ENCODE results near the gene NRG2. TPM values are rescaled to one million over a fixed set of nuclear protein-coding genes. Genes with fewer than 3 reads are reported as not detected.

NRG2 gene
- total RNA-seq, 1 experiment from 2014 or later, result 0.59 TPM

- H3K4me3 ChIP-seq (ENCODE audit: low read depth, low read length), result no peak overlapping the region
- intact Hi-C loops (cut with micrococcal nuclease; ENCODE audit: unreplicated experiment), result no loop called here
- DNase-seq, result no peak
- POLR2A ChIA-PET, result no interaction called here
- TF ChIP-seq, protein P1, sequence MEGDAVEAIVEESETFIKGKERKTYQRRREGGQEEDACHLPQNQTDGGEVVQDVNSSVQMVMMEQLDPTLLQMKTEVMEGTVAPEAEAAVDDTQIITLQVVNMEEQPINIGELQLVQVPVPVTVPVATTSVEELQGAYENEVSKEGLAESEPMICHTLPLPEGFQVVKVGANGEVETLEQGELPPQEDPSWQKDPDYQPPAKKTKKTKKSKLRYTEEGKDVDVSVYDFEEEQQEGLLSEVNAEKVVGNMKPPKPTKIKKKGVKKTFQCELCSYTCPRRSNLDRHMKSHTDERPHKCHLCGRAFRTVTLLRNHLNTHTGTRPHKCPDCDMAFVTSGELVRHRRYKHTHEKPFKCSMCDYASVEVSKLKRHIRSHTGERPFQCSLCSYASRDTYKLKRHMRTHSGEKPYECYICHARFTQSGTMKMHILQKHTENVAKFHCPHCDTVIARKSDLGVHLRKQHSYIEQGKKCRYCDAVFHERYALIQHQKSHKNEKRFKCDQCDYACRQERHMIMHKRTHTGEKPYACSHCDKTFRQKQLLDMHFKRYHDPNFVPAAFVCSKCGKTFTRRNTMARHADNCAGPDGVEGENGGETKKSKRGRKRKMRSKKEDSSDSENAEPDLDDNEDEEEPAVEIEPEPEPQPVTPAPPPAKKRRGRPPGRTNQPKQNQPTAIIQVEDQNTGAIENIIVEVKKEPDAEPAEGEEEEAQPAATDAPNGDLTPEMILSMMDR (IDR thresholded peaks at IDR 0.05; ENCODE audit: insufficient read depth in 1 of 2, low read depth in 1 of 2, low read length in 1 of 2, severe bottlenecking in 1 of 2, unreplicated experiment in 1 of 2), result no peak
- H3K36me3 Mint-ChIP-seq (ENCODE audit: insufficient read depth, unreplicated experiment), result no peaks in the 10 kb centered on the region
- H3K4me1 Mint-ChIP-seq (ENCODE audit: low read depth, unreplicated experiment), result no peaks in the 10 kb centered on the region
- no peak overlapping the region for H3K27ac Mint-ChIP-seq (ENCODE audit: unreplicated experiment)
- H3K9me3 Mint-ChIP-seq (ENCODE audit: unreplicated experiment), result no peaks in the 10 kb centered on the region
- no TSS peak for BruUV-seq (replicated peaks)
- H3K27me3 Mint-ChIP-seq (ENCODE audit: insufficient read depth, unreplicated experiment), result peaks cover 4% of the 10 kb centered on the region
- no peaks in the 10 kb centered on the region; the same call in 1 of the 2 replicates for H3K27me3 ChIP-seq (replicated peaks; ENCODE audit: control insufficient read depth, insufficient read depth, low read length)
- H3K36me3 ChIP-seq (ENCODE audit: control insufficient read depth, insufficient read depth, low read length), result no peaks in the 10 kb centered on the region
- H3K4me3 Mint-ChIP-seq (ENCODE audit: unreplicated experiment), result no peak overlapping the region
- CTCF ChIA-PET, result interaction anchor here (0.6 to 1.8 kb wide), 2 partner anchors 96 to 174 kb away, joined by 3 to 4 read pairs; no protein-coding TSS in a partner anchor
- H3K9me3 ChIP-seq, result no peaks in the 10 kb centered on the region
- no peaks in the 10 kb centered on the region for H3K4me1 ChIP-seq
Measured at GRCh38 chr5:139960723-139961383, 82.2 kb downstream of the NRG2 start.

GRCh38 chr5:139958432-139959148, 84.5 kb downstream of the NRG2 start:
- H3K36me3 Mint-ChIP-seq (ENCODE audit: insufficient read depth, unreplicated experiment), result no peaks in the 10 kb centered on the region
- H3K4me3 Mint-ChIP-seq (ENCODE audit: unreplicated experiment), result no peak overlapping the region
- intact Hi-C loops (cut with micrococcal nuclease; ENCODE audit: unreplicated experiment), result no loop called here
- peaks cover 6% of the 10 kb centered on the region for H3K27me3 Mint-ChIP-seq (ENCODE audit: insufficient read depth, unreplicated experiment)
- Histone ChIP-seq H3K4me1 (no peaks in the 10 kb centered on the region), H3K9me3 (no peaks in the 10 kb centered on the region), H3K36me3 (ENCODE audit: control insufficient read depth, insufficient read depth, low read length) (no peaks in the 10 kb centered on the region), H3K27me3 (replicated peaks; ENCODE audit: control insufficient read depth, insufficient read depth, low read length) (no peaks in the 10 kb centered on the region; the same call in 1 of the 2 replicates), H3K4me3 (ENCODE audit: low read depth, low read length) (no peak overlapping the region)
- TF ChIP-seq, protein P1 (IDR thresholded peaks at IDR 0.05; ENCODE audit: insufficient read depth in 1 of 2, low read depth in 1 of 2, low read length in 1 of 2, severe bottlenecking in 1 of 2, unreplicated experiment in 1 of 2), result no peak
- no peak for DNase-seq
- CTCF ChIA-PET, result interaction anchor here (0.6 to 0.8 kb wide), 2 partner anchors 10 to 211 kb away, joined by 3 read pairs; no protein-coding TSS in a partner anchor
- H3K9me3 Mint-ChIP-seq (ENCODE audit: unreplicated experiment), result no peaks in the 10 kb centered on the region
- no TSS peak for BruUV-seq (replicated peaks)
- H3K27ac Mint-ChIP-seq (ENCODE audit: unreplicated experiment), result no peak overlapping the region
- H3K4me1 Mint-ChIP-seq (ENCODE audit: low read depth, unreplicated experiment), result no peaks in the 10 kb centered on the region
- POLR2A ChIA-PET, result no interaction called here

- Mint-ChIP-seq H3K36me3 (ENCODE audit: insufficient read depth, unreplicated experiment) (peaks cover 5% of the 10 kb centered on the region), H3K4me3 (ENCODE audit: unreplicated experiment) (no peak overlapping the region), H3K9me3 (ENCODE audit: unreplicated experiment) (no peaks in the 10 kb centered on the region), H3K4me1 (ENCODE audit: low read depth, unreplicated experiment) (no peaks in the 10 kb centered on the region), H3K27me3 (ENCODE audit: insufficient read depth, unreplicated experiment) (peaks cover 2% of the 10 kb centered on the region), H3K27ac (ENCODE audit: unreplicated experiment) (no peak overlapping the region)
- H3K27me3 ChIP-seq (replicated peaks; ENCODE audit: control insufficient read depth, insufficient read depth, low read length), result no peaks in the 10 kb centered on the region
- BruUV-seq (replicated peaks), result no TSS peak
- no peak for DNase-seq
- H3K9me3 ChIP-seq, result no peaks in the 10 kb centered on the region
- intact Hi-C loops (cut with micrococcal nuclease; ENCODE audit: unreplicated experiment), result no loop called here
- ChIA-PET POLR2A (interaction anchor here (0.6 kb wide), 1 partner anchor 391 kb away, joined by 3 read pairs; no protein-coding TSS in a partner anchor), CTCF (interaction anchor here (1.6 to 1.7 kb wide), 2 partner anchors 12 to 169 kb away, joined by 5 to 13 read pairs; no protein-coding TSS in a partner anchor)
- H3K4me3 ChIP-seq (ENCODE audit: low read depth, low read length), result no peak overlapping the region
- no peaks in the 10 kb centered on the region for H3K4me1 ChIP-seq
- TF ChIP-seq, protein P1 (IDR thresholded peaks at IDR 0.05; ENCODE audit: insufficient read depth in 1 of 2, low read depth in 1 of 2, low read length in 1 of 2, severe bottlenecking in 1 of 2, unreplicated experiment in 1 of 2), result no peak
- H3K36me3 ChIP-seq (ENCODE audit: control insufficient read depth, insufficient read depth, low read length), result no peaks in the 10 kb centered on the region
Measured at GRCh38 chr5:139956342-139956741, 86.8 kb downstream of the NRG2 start.

Data from Caco-2 (cell line).